ENCODE data around the gene GOLGA6C. TPM values are rescaled to one million over a fixed set of nuclear protein-coding genes. Genes with fewer than 3 reads are reported as not detected.
"Not testable (repeated sequence)": the region's sequence is repeated elsewhere in the genome, so short reads cannot be mapped to it uniquely, and the experiment has no call there.

The GOLGA6C gene
- total and polyA plus RNA-seq, 9 of the 15 experiments (the other 6 are each of a cell fraction or from before 2014, with no cell fraction given) = not detected

GRCh38 chr15:75217012-75217411, 41.1 kb upstream of the GOLGA6C start (continued):
- TF ChIP-seq KLF6 (CRISPR knock-in tag; IDR thresholded peaks at IDR 0.05; ENCODE audit: borderline replicate concordance) (no peak), ZNF76 (CRISPR knock-in tag; IDR thresholded peaks at IDR 0.05; ENCODE audit: borderline replicate concordance) (no peak)

- DNase-seq (ENCODE audit: extremely low read depth in 1 of 4, low spot score in 3 of 4); H3K9me3 ChIP-seq (replicated peaks; ENCODE audit: control insufficient read depth, insufficient read depth, low read depth, low read length); CTCF ChIA-PET (ENCODE audit: low intra/inter-chr PET ratio); BruUV-seq (replicated peaks); H3K36me3 ChIP-seq (ENCODE audit: control insufficient read depth, insufficient read depth, low read length); intact Hi-C loops (cut with micrococcal nuclease); ATAC-seq; H3K79me2 ChIP-seq (ENCODE audit: control insufficient read depth, insufficient read depth, low read length); H3K4me2 ChIP-seq (ENCODE audit: insufficient read depth, low read length); H3K27ac ChIP-seq (ENCODE audit: extremely low read depth, low read depth, low read length); FAIRE-seq; H3K9me1 ChIP-seq (ENCODE audit: control insufficient read depth, insufficient read depth, low read length); H3K27me3 ChIP-seq (ENCODE audit: control insufficient read depth in 2 of 2, insufficient read depth in 2 of 2, low read length in 2 of 2); H3K9ac ChIP-seq (ENCODE audit: insufficient read depth in 1 of 2, low read depth in 2 of 2, low read length in 2 of 2); H3K4me3 ChIP-seq; in situ Hi-C loops (cut with MboI); H2AFZ ChIP-seq (ENCODE audit: low read depth, low read length): not testable (repeated sequence)
- H3K4me1 ChIP-seq (replicated peaks in 1 of 2; ENCODE audit: control insufficient read depth in 2 of 2, insufficient read depth in 2 of 2, low read length in 2 of 2) = peaks cover 0 to 16% of the 10 kb centered on the region in 2 experiments; a peak in 2 of 5 replicates
- WGBS (ENCODE audit: insufficient coverage, low coverage, missing lambda C conversion rate) = 12% methylated on average over 3 of the region's 3 CpGs
- POLR2A ChIA-PET = interaction anchor here (0.9 to 1.6 kb wide), 2 partner anchors 11 to 14 kb away, joined by 3 to 6 read pairs; no protein-coding TSS in a partner anchor
- peaks cover 22% of the 10 kb centered on the region for H4K20me1 ChIP-seq (replicated peaks; ENCODE audit: control insufficient read depth, insufficient read depth, low read length)
Measured at GRCh38 chr15:75217574-75217973, 40.6 kb upstream of the GOLGA6C start.

- H3K27ac ChIP-seq (ENCODE audit: extremely low read depth, low read depth, low read length); BruUV-seq (replicated peaks); H3K9me1 ChIP-seq (ENCODE audit: control insufficient read depth, insufficient read depth, low read length); H3K36me3 ChIP-seq (ENCODE audit: control insufficient read depth, insufficient read depth, low read length); intact Hi-C loops (cut with micrococcal nuclease); CTCF ChIA-PET (ENCODE audit: low intra/inter-chr PET ratio); H4K20me1 ChIP-seq (replicated peaks; ENCODE audit: control insufficient read depth, insufficient read depth, low read length); H3K9ac ChIP-seq (ENCODE audit: insufficient read depth in 1 of 2, low read depth in 2 of 2, low read length in 2 of 2); in situ Hi-C loops (cut with MboI); H3K9me3 ChIP-seq (replicated peaks; ENCODE audit: control insufficient read depth, insufficient read depth, low read depth, low read length); H3K4me2 ChIP-seq (ENCODE audit: insufficient read depth, low read length); H3K79me2 ChIP-seq (ENCODE audit: control insufficient read depth, insufficient read depth, low read length); ATAC-seq; H2AFZ ChIP-seq (ENCODE audit: low read depth, low read length); H3K4me3 ChIP-seq; DNase-seq (ENCODE audit: extremely low read depth in 1 of 4, low spot score in 3 of 4); FAIRE-seq: not testable (repeated sequence)
- WGBS (ENCODE audit: insufficient coverage, low coverage, missing lambda C conversion rate) = 36% methylated on average over 3 of the region's 4 CpGs
- POLR2A ChIA-PET = interaction anchor here (0.6 to 1.0 kb wide), 3 partner anchors 8 to 377 kb away, joined by 3 to 7 read pairs (median 4); no protein-coding TSS in a partner anchor
- H3K4me1 ChIP-seq (replicated peaks in 1 of 2; ENCODE audit: control insufficient read depth in 2 of 2, insufficient read depth in 2 of 2, low read length in 2 of 2) = peaks cover 0 to 11% of the 10 kb centered on the region in 2 experiments; a peak in 2 of 5 replicates
- H3K27me3 ChIP-seq (ENCODE audit: control insufficient read depth in 2 of 2, insufficient read depth in 2 of 2, low read length in 2 of 2) = peaks cover 6 to 18% of the 10 kb centered on the region in 2 experiments; a peak in 4 of 5 replicates
Measured at GRCh38 chr15:75219507-75219929, 38.6 kb upstream of the GOLGA6C start.
